T-cell (primary cell): Measurements from ENCODE around the gene TNFAIP3. TPM values are rescaled to one million over a fixed set of nuclear protein-coding genes. Genes with fewer than 3 reads are reported as not detected.

ENCODE experiments used
- ATAC-seq, 4 experiments: fragments of 200-7000 bp in 3 of 4; fragments of 150-1000 bp in 1 of 4; cut with Tn5 transposase; replicated peaks in 1 of 4; 1 replicate in 3 of 4; 2 replicates in 1 of 4; pipeline ENCODE4 v1.10.0; 2021; ENCODE audit warnings: moderate library complexity in 3 of 4, mild to moderate bottlenecking in 2 of 4, moderate number of reproducible peaks in 1 of 4
- CTCF ChIA-PET, 2 donors: fragments of 300-600 bp; sonication (Branson Sonifier 250); formaldehyde crosslinking; loops; one replicate each; lab custom pipeline; 2022; ENCODE audit warnings: antibody characterized with exemption in 2 of 2; lab: Charles Lee
- POLR2A ChIA-PET, 2 donors: fragments of 300-600 bp; sonication (Branson Sonifier 250); formaldehyde crosslinking; loops; one replicate each; lab custom pipeline; 2022; ENCODE audit warnings: antibody characterized with exemption in 2 of 2; lab: Charles Lee
- DNase-seq, 35 experiments: peaks; one replicate each; pipeline versions ENCODE4 v3.0.0 to v3.0.0-alpha.2; 2013 to 2023
- H3K27ac ChIP-seq: one replicate; pipeline ENCODE4 v1.5.1; 2013; ENCODE audit warnings: low read length
- H3K27me3 ChIP-seq, 2 experiments: replicated peaks in 1 of 2; 1 replicate in 1 of 2; 2 replicates in 1 of 2; pipeline versions ENCODE4 v1.6.1 to v1.7.0; 2013; ENCODE audit warnings: low read length in 1 of 2, mixed read lengths in 1 of 2; ENCODE audit not compliant: control insufficient read depth in 2 of 2, insufficient read depth in 2 of 2; ENCODE audit errors: extremely low read depth in 1 of 2
- H3K36me3 ChIP-seq, 2 donors: 1 replicate in 1 of 2; 2 replicates in 1 of 2; pipeline versions ENCODE4 v1.6.1 to v1.7.0; 2013; ENCODE audit warnings: low read length in 1 of 2; ENCODE audit not compliant: control insufficient read depth in 2 of 2, insufficient read depth in 1 of 2; ENCODE audit errors: extremely low read depth in 1 of 2
- H3K4me1 ChIP-seq, 2 experiments: 1 replicate in 1 of 2; 2 replicates in 1 of 2; pipeline versions ENCODE4 v1.6.1 to v1.7.0; 2013; ENCODE audit warnings: low read length in 2 of 2, mixed read lengths in 1 of 2; ENCODE audit not compliant: insufficient read depth in 2 of 2, control insufficient read depth in 1 of 2; ENCODE audit errors: extremely low read depth in 1 of 2
- H3K4me3 ChIP-seq, 2 donors: 1 replicate in 1 of 2; 2 replicates in 1 of 2; pipeline versions ENCODE4 v1.5.1 to v1.7.0; 2013; ENCODE audit warnings: mild to moderate bottlenecking in 2 of 2, low read length in 1 of 2, moderate library complexity in 1 of 2; ENCODE audit not compliant: control insufficient read depth in 1 of 2; ENCODE audit errors: extremely low read depth in 1 of 2
- H3K9me3 ChIP-seq: 2 replicates; pipeline ENCODE4 v1.7.0; 2013
- H3K27ac Mint-ChIP-seq, 2 donors: one replicate each; pipeline ENCODE4 v1.8.0; 2020 to 2021; ENCODE audit warnings: mild to moderate bottlenecking in 2 of 2, mixed read lengths in 2 of 2
- H3K27me3 Mint-ChIP-seq, 2 donors: one replicate each; pipeline ENCODE4 v1.8.0; 2021 to 2022; ENCODE audit warnings: mixed read lengths in 2 of 2
- H3K36me3 Mint-ChIP-seq: one replicate; pipeline ENCODE4 v1.8.0; 2021; ENCODE audit warnings: mixed read lengths
- H3K4me1 Mint-ChIP-seq, 3 donors: one replicate each; pipeline ENCODE4 v1.8.0; 2020 to 2022; ENCODE audit warnings: mixed read lengths in 3 of 3, mild to moderate bottlenecking in 1 of 3
- H3K4me3 Mint-ChIP-seq, 3 donors: one replicate each; pipeline ENCODE4 v1.8.0; 2020 to 2022; ENCODE audit warnings: mild to moderate bottlenecking in 3 of 3, mixed read lengths in 3 of 3, moderate library complexity in 3 of 3
- H3K9me3 Mint-ChIP-seq, 3 donors: one replicate each; pipeline ENCODE4 v1.8.0; 2020 to 2022; ENCODE audit warnings: mixed read lengths in 3 of 3
- WGBS: methylation state at CpG from one replicate; pipeline ENCODE4 v1.1.5; 2013; ENCODE audit warnings: missing lambda C conversion rate; ENCODE audit not compliant: insufficient coverage; 5-methylcytosine and 5-hydroxymethylcytosine counted together
- total RNA-seq, 35 experiments: library from RNA in 6 of 35; stranded (reverse) in 6 of 35; fragments of 120-200 nt in 1 of 35; gene quantifications; one replicate each; pipeline versions ENCODE4 v1.2.1 to v1.2.4 and lab custom pipeline; 2013 to 2026

TNFAIP3 gene
- total RNA-seq, 5 donors from 2014 or later (not counting 1 experiment from before 2014, with no cell fraction given): 109 to 2,994 (median 145) TPM

- H3K4me1 ChIP-seq: peaks cover 33 to 59% of the 10 kb centered on the region in 2 experiments
- Mint-ChIP-seq H3K4me3 (peak overlapping the region in 1 of 3 donors; percentile 61), H3K4me1 (peaks cover 86 to 92% (median 89%) of the 10 kb centered on the region in 3 donors), H3K36me3 (peaks cover 76% of the 10 kb centered on the region), H3K27me3 (no peaks in the 10 kb centered on the region), H3K27ac (peak overlapping the region; percentile 74 to 81), H3K9me3 (no peaks in the 10 kb centered on the region)
- ChIA-PET POLR2A (interaction anchor here (0.5 to 6.1 kb wide), 13 partner anchors 8 to 179 kb away, joined by 3 to 204 read pairs (median 3); partner anchors contain the start of gene TNFAIP3 (in 1 of the 2)), CTCF (interaction anchor here in 1 of 2 donors (0.7 to 1.5 kb wide), 4 partner anchors 12 to 170 kb away, joined by 3 to 4 read pairs (median 3); no protein-coding TSS in a partner anchor)
- H3K27ac ChIP-seq: no peak overlapping the region
- peak in 1 of 4 experiments; percentile 7 for ATAC-seq
- 89% methylated on average over 27 of the region's 33 CpGs for WGBS
- no peaks in the 10 kb centered on the region for H3K9me3 ChIP-seq
- H3K36me3 ChIP-seq: peaks cover 32 to 89% of the 10 kb centered on the region in 2 donors
- no peaks in the 10 kb centered on the region for H3K27me3 ChIP-seq
- DNase-seq: peak in 9 of 35 experiments; percentile 17 to 49 (median 39)
- H3K4me3 ChIP-seq: no peak overlapping the region
Observed at GRCh38 chr6:137878486-137879285, 11.6 kb downstream of the TNFAIP3 start.

GRCh38 chr6:137879299-137879698 is 12.2 kb downstream of the TNFAIP3 start:
- no peaks in the 10 kb centered on the region for H3K9me3 Mint-ChIP-seq
- peak overlapping the region; percentile 74 to 81 for H3K27ac Mint-ChIP-seq
- DNase-seq (peak in 2 of 35 experiments; percentile 10 to 44), ATAC-seq (no peak)
- peaks cover 32 to 84% of the 10 kb centered on the region in 2 donors for H3K36me3 ChIP-seq
- no peak overlapping the region for H3K4me3 ChIP-seq
- POLR2A ChIA-PET: interaction anchor here (0.5 to 6.1 kb wide), 6 partner anchors 9 to 175 kb away, joined by 3 to 204 read pairs (median 3); partner anchors contain the start of gene TNFAIP3 (in 1 of the 2)
- peaks cover 85 to 92% (median 91%) of the 10 kb centered on the region in 3 donors for H3K4me1 Mint-ChIP-seq
- no peaks in the 10 kb centered on the region for H3K27me3 ChIP-seq
- WGBS: 73% methylated on average over 6 of the region's 7 CpGs
- H3K4me1 ChIP-seq: peaks cover 39 to 57% of the 10 kb centered on the region in 2 experiments
- H3K36me3 Mint-ChIP-seq: peaks cover 75% of the 10 kb centered on the region
- CTCF ChIA-PET: interaction anchor here in 1 of 2 donors (1.0 kb wide), 1 partner anchor 13 kb away, joined by 3 read pairs; no protein-coding TSS in a partner anchor
- H3K9me3 ChIP-seq: no peaks in the 10 kb centered on the region
- H3K27ac ChIP-seq: peak overlapping the region; percentile 48
- H3K27me3 Mint-ChIP-seq: no peaks in the 10 kb centered on the region
- peak overlapping the region in 2 of 3 donors; percentile 17 to 61 for H3K4me3 Mint-ChIP-seq

DNA sequence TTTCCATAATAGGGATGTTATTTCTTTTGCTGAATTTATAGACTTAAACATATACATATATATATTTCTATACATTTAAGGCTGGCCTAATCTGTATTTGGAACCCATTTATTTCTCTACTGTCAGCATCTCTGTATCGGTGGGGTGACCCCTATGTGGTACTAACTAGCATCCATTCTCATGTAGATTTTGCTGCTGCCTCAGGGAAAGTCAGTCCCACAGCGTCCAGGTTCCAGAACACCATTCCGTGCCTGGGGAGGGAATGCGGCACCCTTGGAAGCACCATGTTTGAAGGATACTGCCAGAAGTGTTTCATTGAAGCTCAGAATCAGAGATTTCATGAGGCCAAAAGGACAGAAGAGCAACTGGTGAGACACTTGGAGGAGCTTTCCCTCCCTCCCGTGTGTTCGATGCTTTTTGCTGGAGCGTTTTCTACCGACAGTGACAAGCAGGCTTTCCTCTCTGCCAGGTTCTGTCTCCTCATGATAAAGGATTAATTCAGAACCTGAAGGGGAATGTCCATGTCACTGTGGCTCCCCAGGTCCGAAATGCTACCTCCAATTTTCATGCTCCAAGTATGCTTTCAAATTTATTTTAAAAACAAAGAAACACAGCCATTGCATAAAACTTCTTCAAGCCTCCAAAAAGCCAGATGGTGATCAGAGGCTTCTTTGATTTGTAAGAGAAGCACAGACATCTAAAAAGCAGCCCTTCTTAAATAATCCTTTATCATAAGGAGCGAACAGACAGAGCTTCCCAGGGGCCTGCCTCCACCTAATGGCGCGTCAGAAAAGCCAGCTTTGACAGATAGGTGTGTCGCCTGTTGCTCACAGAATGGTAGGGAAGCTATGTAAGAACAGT is 13.1 kb downstream of the TNFAIP3 start:
- Histone ChIP-seq H3K27me3 (no peaks in the 10 kb centered on the region), H3K36me3 (peaks cover 25 to 76% of the 10 kb centered on the region in 2 donors), H3K27ac (peak overlapping the region; percentile 48), H3K4me3 (no peak overlapping the region), H3K9me3 (no peaks in the 10 kb centered on the region), H3K4me1 (peaks cover 41 to 53% of the 10 kb centered on the region in 2 experiments)
- ATAC-seq: no peak
- WGBS: 92% methylated on average over 11 of the region's 13 CpGs
- H3K4me1 Mint-ChIP-seq: peaks cover 82 to 94% (median 84%) of the 10 kb centered on the region in 3 donors
- H3K27me3 Mint-ChIP-seq: no peaks in the 10 kb centered on the region
- H3K4me3 Mint-ChIP-seq: peak overlapping the region in 1 of 3 donors; percentile 61
- POLR2A ChIA-PET: interaction anchor here (0.6 to 6.1 kb wide), 10 partner anchors 8 to 172 kb away, joined by 3 to 204 read pairs (median 4); partner anchors contain the start of gene TNFAIP3 (in 1 of the 2)
- no peaks in the 10 kb centered on the region for H3K9me3 Mint-ChIP-seq
- CTCF ChIA-PET: interaction anchor here (0.6 to 3.3 kb wide), 6 partner anchors 11 to 172 kb away, joined by 3 to 29 read pairs (median 7); partner anchors contain the start of gene TNFAIP3 (in 1 of the 2)
- H3K27ac Mint-ChIP-seq: peak overlapping the region; percentile 75 to 85
- H3K36me3 Mint-ChIP-seq: peaks cover 72% of the 10 kb centered on the region
- peak in 3 of 35 experiments; percentile 14 to 36 (median 30) for DNase-seq

DNA sequence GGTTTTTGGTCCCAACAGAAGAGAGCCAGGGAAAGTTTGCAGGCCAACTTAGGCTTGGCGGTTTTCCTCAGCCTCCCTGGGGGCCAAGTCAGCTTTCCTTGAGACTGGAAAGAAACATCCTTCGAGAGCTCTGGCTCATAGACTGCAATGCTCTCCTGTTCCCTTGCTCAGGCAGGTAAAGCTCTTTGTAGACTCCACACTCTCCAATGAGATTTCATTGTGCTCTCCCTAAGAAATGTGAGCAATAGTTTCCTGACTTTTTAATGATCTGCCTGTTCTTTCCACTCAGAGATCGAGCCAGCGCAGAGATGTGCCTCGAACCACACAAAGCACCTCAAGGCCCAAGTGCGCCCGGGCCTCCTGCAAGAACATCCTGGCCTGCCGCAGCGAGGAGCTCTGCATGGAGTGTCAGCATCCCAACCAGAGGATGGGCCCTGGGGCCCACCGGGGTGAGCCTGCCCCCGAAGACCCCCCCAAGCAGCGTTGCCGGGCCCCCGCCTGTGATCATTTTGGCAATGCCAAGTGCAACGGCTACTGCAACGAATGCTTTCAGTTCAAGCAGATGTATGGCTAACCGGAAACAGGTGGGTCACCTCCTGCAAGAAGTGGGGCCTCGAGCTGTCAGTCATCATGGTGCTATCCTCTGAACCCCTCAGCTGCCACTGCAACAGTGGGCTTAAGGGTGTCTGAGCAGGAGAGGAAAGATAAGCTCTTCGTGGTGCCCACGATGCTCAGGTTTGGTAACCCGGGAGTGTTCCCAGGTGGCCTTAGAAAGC is 13.9 kb downstream of the TNFAIP3 start:
- 73% methylated on average over 16 of the region's 21 CpGs for WGBS
- peak in 2 of 4 experiments; percentile 12 to 46 for ATAC-seq

DNA sequence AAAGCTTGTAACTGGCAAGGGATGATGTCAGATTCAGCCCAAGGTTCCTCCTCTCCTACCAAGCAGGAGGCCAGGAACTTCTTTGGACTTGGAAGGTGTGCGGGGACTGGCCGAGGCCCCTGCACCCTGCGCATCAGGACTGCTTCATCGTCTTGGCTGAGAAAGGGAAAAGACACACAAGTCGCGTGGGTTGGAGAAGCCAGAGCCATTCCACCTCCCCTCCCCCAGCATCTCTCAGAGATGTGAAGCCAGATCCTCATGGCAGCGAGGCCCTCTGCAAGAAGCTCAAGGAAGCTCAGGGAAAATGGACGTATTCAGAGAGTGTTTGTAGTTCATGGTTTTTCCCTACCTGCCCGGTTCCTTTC is 14.4 kb downstream of the TNFAIP3 start:
- ATAC-seq (peak in 1 of 4 experiments; percentile 4), DNase-seq (peak in 4 of 35 experiments; percentile 35 to 52 (median 41))
- peak overlapping the region; percentile 48 for H3K27ac ChIP-seq
- H3K27ac Mint-ChIP-seq: peak overlapping the region; percentile 75 to 85
- no peaks in the 10 kb centered on the region for H3K27me3 ChIP-seq
- H3K4me3 ChIP-seq: no peak overlapping the region
- CTCF ChIA-PET: interaction anchor here (0.7 to 3.3 kb wide), 9 partner anchors 8 to 177 kb away, joined by 3 to 29 read pairs (median 6); partner anchors contain the start of gene TNFAIP3 (in 1 of the 2)
- H3K4me1 Mint-ChIP-seq: peaks cover 72 to 98% (median 74%) of the 10 kb centered on the region in 3 donors
- peak overlapping the region in 1 of 3 donors; percentile 61 for H3K4me3 Mint-ChIP-seq
- peaks cover 41 to 49% of the 10 kb centered on the region in 2 experiments for H3K4me1 ChIP-seq
- H3K36me3 Mint-ChIP-seq: peaks cover 67% of the 10 kb centered on the region
- POLR2A ChIA-PET: interaction anchor here (0.7 to 6.1 kb wide), 15 partner anchors 10 to 909 kb away, joined by 3 to 204 read pairs (median 4); partner anchors contain the start of gene TNFAIP3 (in 1 of the 2)
- H3K27me3 Mint-ChIP-seq: no peaks in the 10 kb centered on the region
- H3K36me3 ChIP-seq: peaks cover 24 to 62% of the 10 kb centered on the region in 2 donors
- no peaks in the 10 kb centered on the region for H3K9me3 ChIP-seq
- no CpG with 5 or more reads among the region's 9 CpGs for WGBS
- peaks cover 0 to 6% (median 0%) of the 10 kb centered on the region in 3 donors for H3K9me3 Mint-ChIP-seq

More for the DNA sequence above, 13.9 kb downstream of the TNFAIP3 start:
- CTCF ChIA-PET: interaction anchor here (0.9 to 3.3 kb wide), 6 partner anchors 12 to 176 kb away, joined by 4 to 29 read pairs (median 8); partner anchors contain the start of gene TNFAIP3 (in 1 of the 2)
- Mint-ChIP-seq H3K4me3 (peak overlapping the region in 1 of 3 donors; percentile 61), H3K4me1 (peaks cover 74 to 94% (median 76%) of the 10 kb centered on the region in 3 donors), H3K9me3 (peaks cover 0 to under 1% (median 0%) of the 10 kb centered on the region in 3 donors), H3K27ac (peak overlapping the region; percentile 75 to 85), H3K27me3 (no peaks in the 10 kb centered on the region), H3K36me3 (peaks cover 65% of the 10 kb centered on the region)
- DNase-seq: peak in 9 of 35 experiments; percentile 27 to 61 (median 43)
- Histone ChIP-seq H3K27me3 (no peaks in the 10 kb centered on the region), H3K27ac (peak overlapping the region; percentile 48), H3K4me3 (no peak overlapping the region), H3K9me3 (no peaks in the 10 kb centered on the region), H3K36me3 (peaks cover 24 to 68% of the 10 kb centered on the region in 2 donors), H3K4me1 (peaks cover 41 to 52% of the 10 kb centered on the region in 2 experiments)
- POLR2A ChIA-PET: interaction anchor here (0.6 to 6.1 kb wide), 16 partner anchors 9 to 909 kb away, joined by 3 to 204 read pairs (median 4); partner anchors contain the start of gene TNFAIP3 (in 1 of the 2)
